ENCODE measurements around the gene CCDC33.

DNA sequence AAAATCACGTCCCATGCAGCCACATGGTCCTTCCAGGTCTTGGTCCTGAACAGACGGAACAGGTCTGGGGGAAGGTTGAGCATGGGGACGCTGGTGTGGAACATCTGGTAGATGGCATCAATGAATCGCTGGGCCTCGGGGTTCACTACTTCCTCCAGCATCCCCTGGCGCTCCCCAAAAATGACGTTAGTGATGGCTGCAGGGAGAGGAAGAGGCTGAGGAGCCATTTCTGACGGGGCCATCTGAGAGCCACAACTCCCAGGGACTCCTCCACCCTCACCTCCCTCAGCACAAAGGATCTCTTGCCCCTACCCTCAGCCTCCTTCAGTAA is 107.6 kb downstream of the CCDC33 start:
- TF ChIP-seq, protein P1, sequence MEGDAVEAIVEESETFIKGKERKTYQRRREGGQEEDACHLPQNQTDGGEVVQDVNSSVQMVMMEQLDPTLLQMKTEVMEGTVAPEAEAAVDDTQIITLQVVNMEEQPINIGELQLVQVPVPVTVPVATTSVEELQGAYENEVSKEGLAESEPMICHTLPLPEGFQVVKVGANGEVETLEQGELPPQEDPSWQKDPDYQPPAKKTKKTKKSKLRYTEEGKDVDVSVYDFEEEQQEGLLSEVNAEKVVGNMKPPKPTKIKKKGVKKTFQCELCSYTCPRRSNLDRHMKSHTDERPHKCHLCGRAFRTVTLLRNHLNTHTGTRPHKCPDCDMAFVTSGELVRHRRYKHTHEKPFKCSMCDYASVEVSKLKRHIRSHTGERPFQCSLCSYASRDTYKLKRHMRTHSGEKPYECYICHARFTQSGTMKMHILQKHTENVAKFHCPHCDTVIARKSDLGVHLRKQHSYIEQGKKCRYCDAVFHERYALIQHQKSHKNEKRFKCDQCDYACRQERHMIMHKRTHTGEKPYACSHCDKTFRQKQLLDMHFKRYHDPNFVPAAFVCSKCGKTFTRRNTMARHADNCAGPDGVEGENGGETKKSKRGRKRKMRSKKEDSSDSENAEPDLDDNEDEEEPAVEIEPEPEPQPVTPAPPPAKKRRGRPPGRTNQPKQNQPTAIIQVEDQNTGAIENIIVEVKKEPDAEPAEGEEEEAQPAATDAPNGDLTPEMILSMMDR (IDR thresholded peaks at IDR 0.05): no peak
- no peak for TF ChIP-seq POLR2A (IDR thresholded peaks at IDR 0.05)

All from uterus (tissue), 2 donors.